ENCODE results near the gene LBR. TPM values are rescaled to one million over a fixed set of nuclear protein-coding genes. Genes with fewer than 3 reads are reported as not detected.

Gene LBR
- total RNA-seq, 4 donors from 2014 or later = 18.5 to 57.2 (median 29.8) TPM

DNA sequence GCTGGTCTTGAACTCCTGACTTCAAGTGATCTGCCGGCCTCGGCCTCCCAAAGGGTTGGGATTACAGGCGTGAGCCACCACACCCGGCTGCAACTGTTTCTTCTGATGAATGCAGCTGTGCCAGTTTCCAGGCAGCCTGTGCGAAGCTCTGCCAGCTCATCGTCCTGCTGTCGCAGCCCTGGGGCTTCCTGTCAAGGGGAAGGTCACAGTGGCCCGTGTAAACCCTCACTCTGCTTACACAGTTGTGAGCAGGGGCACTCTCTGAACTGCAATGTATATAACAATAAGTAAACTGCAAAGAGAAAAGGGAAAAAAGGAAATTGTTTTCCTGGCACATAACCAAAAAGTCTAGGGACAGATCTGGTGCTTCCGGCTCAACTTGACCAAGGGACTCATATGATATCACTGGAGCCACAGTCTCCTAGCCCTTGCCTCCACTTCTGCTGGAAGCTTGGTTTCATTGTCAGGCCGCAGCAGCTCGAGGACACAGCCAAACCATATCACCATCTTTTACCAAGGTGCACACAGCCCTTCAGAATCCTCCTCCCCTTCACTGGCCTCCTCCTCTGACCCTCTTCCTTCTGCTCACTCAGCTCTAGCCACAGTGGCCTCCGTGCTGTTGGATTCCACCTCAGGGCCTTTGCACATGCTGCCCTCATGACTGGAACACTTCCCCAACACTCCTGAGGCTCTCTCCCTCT is 22.8 kb upstream of the LBR start:
- peak in 1 of 2 donors; percentile 53 for DNase-seq (ENCODE audit: low spot score in 2 of 2)
- no peaks in the 10 kb centered on the region for H3K27me3 ChIP-seq
- 47% methylated on average over 12 of the region's 12 CpGs for WGBS
- no peaks in the 10 kb centered on the region for H3K9me3 ChIP-seq
- peaks cover 54% of the 10 kb centered on the region for H3K4me1 ChIP-seq
- H3K4me3 ChIP-seq = no peak overlapping the region
- H3K27ac ChIP-seq = no peak overlapping the region
- no peak for TF ChIP-seq POLR2A (IDR thresholded peaks at IDR 0.05)
- TF ChIP-seq, protein P1, sequence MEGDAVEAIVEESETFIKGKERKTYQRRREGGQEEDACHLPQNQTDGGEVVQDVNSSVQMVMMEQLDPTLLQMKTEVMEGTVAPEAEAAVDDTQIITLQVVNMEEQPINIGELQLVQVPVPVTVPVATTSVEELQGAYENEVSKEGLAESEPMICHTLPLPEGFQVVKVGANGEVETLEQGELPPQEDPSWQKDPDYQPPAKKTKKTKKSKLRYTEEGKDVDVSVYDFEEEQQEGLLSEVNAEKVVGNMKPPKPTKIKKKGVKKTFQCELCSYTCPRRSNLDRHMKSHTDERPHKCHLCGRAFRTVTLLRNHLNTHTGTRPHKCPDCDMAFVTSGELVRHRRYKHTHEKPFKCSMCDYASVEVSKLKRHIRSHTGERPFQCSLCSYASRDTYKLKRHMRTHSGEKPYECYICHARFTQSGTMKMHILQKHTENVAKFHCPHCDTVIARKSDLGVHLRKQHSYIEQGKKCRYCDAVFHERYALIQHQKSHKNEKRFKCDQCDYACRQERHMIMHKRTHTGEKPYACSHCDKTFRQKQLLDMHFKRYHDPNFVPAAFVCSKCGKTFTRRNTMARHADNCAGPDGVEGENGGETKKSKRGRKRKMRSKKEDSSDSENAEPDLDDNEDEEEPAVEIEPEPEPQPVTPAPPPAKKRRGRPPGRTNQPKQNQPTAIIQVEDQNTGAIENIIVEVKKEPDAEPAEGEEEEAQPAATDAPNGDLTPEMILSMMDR (IDR thresholded peaks at IDR 0.05) = no peak
- TF ChIP-seq EP300 (IDR thresholded peaks at IDR 0.05) = no peak
- no peak for TF ChIP-seq POLR2AphosphoS5 (IDR thresholded peaks at IDR 0.05)
- no peaks in the 10 kb centered on the region for H3K36me3 ChIP-seq

DNA sequence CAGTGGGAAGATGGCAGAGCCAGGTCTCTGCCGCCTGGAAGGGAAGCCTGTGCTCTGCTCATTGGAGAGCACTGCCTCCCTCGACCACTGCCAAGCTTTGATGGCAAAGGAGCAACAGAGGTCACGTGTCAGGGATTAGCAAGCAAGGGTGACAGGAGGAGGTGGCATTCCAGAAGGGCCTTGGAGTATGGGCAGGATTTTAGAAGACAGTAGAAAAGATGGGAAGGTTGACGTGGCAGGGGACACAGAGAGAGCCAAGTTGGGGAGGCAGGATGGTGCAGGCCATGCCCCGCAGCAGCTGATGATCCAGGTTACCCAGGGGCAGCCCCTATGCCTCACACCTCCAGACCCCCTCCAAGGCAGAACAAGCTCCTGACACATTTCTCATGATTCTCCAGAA is 21.9 kb upstream of the LBR start:
- H3K9me3 ChIP-seq = no peaks in the 10 kb centered on the region
- H3K4me3 ChIP-seq = no peak overlapping the region
- no peaks in the 10 kb centered on the region for H3K36me3 ChIP-seq
- no peak overlapping the region for H3K27ac ChIP-seq
- H3K4me1 ChIP-seq = peaks cover 57% of the 10 kb centered on the region
- WGBS = 75% methylated on average over 5 of the region's 5 CpGs
- TF ChIP-seq POLR2A (IDR thresholded peaks at IDR 0.05) = no peak
- no peak for TF ChIP-seq POLR2AphosphoS5 (IDR thresholded peaks at IDR 0.05)
- TF ChIP-seq, protein P1 (IDR thresholded peaks at IDR 0.05) = no peak
- no peak for TF ChIP-seq EP300 (IDR thresholded peaks at IDR 0.05)
- DNase-seq (ENCODE audit: low spot score in 2 of 2) = no peak
- no peaks in the 10 kb centered on the region for H3K27me3 ChIP-seq

DNA sequence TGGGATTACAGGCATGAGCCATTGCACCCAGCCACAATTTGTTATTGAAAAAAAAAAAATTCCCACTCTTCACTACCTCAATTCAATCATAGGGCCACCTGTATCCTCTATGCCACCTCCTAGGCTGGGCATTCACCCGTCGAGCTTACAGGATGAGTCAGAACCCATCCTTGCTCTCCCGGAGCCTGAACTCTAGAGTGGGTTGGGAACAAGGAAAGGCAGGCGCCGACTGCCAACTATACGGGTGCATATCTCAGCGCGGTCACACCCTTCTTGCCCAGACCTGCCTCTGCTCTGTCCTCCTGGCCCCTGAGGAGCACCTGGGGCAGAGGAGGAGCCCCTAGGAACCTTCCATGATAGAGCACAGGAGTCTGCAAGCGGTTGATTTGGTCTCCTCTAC is 21.4 kb upstream of the LBR start:
- H3K27ac ChIP-seq = no peak overlapping the region
- TF ChIP-seq, protein P1 (IDR thresholded peaks at IDR 0.05) = no peak
- TF ChIP-seq POLR2A (IDR thresholded peaks at IDR 0.05) = no peak
- TF ChIP-seq POLR2AphosphoS5 (IDR thresholded peaks at IDR 0.05) = no peak
- TF ChIP-seq EP300 (IDR thresholded peaks at IDR 0.05) = no peak
- peaks cover 57% of the 10 kb centered on the region for H3K4me1 ChIP-seq
- H3K36me3 ChIP-seq = no peaks in the 10 kb centered on the region
- H3K9me3 ChIP-seq = no peaks in the 10 kb centered on the region
- H3K4me3 ChIP-seq = no peak overlapping the region
- peak in 1 of 2 donors; percentile 68 for DNase-seq (ENCODE audit: low spot score in 2 of 2)
- H3K27me3 ChIP-seq = no peaks in the 10 kb centered on the region
- WGBS = 47% methylated on average over 9 of the region's 9 CpGs

DNA sequence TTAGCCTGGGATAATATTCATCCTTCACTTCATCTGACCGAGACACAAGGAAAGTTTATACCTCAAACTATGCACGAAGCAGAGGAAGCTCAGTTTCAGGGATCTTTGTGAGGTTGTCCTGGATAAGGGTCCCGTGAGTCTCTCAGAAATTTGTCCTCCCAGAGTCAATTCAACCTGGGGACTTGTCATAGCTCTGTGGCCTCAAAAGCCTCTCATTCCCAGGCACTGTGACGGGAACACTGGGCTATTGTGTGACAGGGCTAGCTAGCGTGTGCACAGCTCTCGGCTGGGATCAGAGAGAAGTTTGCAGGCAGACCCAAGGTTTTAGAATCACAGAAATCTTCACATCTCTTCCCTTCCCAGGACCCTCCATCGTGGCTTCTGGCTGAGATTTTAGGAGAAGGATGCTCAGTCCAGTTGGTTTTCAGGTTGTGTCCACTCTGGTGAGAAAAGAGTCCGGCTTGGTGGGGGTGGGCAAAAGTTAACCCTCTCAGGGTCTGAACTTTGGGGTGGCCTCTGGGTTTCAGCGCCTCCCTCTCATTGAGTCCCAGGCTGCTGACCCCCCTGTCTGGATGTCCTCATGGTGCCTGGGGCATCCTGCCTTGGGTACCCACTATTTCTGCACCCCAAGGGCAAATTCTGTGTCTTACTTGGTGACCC is 20.4 kb upstream of the LBR start:
- Histone ChIP-seq H3K27ac (peak overlapping the region; percentile 7), H3K4me1 (peaks cover 56% of the 10 kb centered on the region), H3K36me3 (no peaks in the 10 kb centered on the region), H3K27me3 (no peaks in the 10 kb centered on the region), H3K9me3 (no peaks in the 10 kb centered on the region), H3K4me3 (no peak overlapping the region)
- DNase-seq (ENCODE audit: low spot score in 2 of 2) = peak; percentile 35 to 52
- WGBS = 74% methylated on average over 9 of the region's 9 CpGs
- TF ChIP-seq EP300 (IDR thresholded peaks at IDR 0.05) (no peak), POLR2A (IDR thresholded peaks at IDR 0.05) (no peak), POLR2AphosphoS5 (IDR thresholded peaks at IDR 0.05) (no peak)
- TF ChIP-seq, protein P1 (IDR thresholded peaks at IDR 0.05) = no peak

DNA sequence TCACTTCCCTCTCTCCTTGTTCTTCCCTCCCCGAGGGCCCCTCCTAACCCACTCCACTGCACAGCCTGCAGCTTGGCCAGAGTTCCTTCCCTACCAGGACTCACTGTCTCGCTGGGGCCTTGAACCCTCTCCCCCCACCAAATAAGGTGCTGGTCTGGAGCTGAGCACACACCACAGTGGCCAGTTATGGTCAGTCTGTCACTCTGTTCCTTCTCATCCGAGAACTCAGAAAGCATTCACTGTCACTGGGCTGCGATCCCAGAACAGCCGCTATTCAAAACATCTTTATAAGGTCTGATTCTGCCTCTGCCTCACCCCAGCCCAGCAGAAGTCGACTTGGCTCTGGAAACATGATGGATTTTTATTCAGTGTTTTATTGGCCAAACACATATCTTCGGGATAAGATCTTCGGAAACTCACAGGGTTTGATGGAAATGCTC is 19.8 kb upstream of the LBR start:
- WGBS = 35% methylated on average over 8 of the region's 8 CpGs
- DNase-seq (ENCODE audit: low spot score in 2 of 2) = peak; percentile 58
- H3K9me3 ChIP-seq = no peaks in the 10 kb centered on the region
- H3K27ac ChIP-seq = no peak overlapping the region
- H3K27me3 ChIP-seq = no peaks in the 10 kb centered on the region
- no peaks in the 10 kb centered on the region for H3K36me3 ChIP-seq
- TF ChIP-seq POLR2A (IDR thresholded peaks at IDR 0.05) = no peak
- TF ChIP-seq POLR2AphosphoS5 (IDR thresholded peaks at IDR 0.05) = no peak
- TF ChIP-seq EP300 (IDR thresholded peaks at IDR 0.05) = no peak
- TF ChIP-seq, protein P1 (IDR thresholded peaks at IDR 0.05) = no peak
- H3K4me3 ChIP-seq = no peak overlapping the region
- peaks cover 56% of the 10 kb centered on the region for H3K4me1 ChIP-seq

All from suprapubic skin (tissue), 4 donors.